Germinal center (tissue), 1 donor: ENCODE data around the gene RNF214.

Experiments
- DNase-seq: peaks from one replicate; pipeline ENCODE4 v3.0.0; 2012; ENCODE audit warnings: mixed read lengths, low spot score

RNF214 gene

DNA sequence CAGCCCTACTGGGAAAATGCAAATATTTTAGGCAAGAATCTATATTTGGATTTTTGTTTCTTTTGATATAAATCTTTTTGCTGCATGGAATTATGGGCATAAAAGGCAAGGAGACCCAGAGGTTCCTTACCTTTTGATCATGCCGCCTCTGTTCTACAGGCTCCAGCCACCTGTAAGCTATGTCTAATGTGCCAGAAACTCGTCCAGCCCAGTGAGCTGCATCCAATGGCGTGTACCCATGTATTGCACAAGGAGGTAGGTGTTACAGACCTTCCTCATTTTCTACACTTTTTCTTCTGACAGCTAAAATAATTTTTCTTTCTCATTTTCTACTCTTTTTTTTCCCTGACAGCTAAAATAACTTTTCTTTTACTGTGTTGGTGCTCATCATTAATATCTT lies 50.5 kb downstream of the RNF214 start:
- DNase-seq: no peak

DNA sequence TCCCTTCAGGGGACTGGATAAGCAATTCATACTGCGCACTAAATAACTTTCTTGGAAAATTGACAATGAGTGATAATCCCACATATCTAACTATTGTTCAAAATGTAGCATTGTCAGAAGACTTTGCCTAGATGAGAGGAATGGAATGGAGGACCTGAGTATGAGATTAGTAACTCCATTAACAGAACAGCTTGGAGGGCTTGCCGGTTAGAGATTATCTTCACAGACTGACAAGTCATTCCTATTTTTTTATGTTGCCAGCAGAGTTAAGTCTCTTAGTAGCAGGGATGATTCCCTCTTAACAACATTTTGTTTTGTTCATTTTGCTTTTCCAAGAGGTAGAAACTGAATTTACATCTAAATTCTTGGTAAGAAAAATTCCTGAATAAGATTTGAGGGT lies 51.6 kb downstream of the RNF214 start:
- no peak for DNase-seq

DNA sequence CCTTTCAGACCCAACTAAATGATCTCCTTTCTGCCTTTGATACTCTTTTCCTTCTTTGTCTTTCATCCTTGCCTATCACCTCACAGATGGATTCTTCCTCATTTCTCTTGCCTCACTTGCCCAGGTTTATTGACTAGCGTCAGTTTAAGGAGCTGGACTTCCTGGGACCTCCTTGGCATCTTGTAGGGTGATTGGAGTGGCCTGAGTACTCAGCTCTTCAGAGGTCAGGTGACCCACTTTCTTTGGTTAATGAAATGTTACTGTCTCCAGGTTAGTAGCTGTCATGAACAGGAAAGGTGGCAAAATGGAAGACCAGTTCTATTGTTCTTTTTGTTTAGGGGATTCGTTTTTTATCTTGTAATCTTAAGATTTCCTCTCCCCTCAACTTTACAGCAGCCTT lies 54.1 kb downstream of the RNF214 start:
- no peak for DNase-seq

DNA sequence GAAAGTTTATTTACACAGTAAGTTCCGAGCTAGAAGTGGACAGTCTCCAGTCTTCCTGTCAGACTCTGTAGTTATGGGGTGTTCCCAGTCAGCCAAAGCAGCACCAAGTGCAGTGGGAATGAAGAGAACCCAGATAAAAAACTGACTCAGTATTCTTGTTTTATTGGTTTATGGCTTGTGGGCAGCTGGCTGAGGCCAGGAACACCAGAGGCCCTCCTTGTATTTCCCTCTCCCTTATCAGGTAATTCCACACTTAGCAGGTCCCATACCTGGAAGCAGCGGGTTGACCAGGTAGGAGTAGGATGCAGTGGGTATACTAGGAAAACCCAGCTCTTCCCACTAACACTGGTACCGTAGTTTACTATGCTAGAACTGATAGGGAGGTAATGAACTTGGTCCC lies 55.2 kb downstream of the RNF214 start:
- no peak for DNase-seq

DNA sequence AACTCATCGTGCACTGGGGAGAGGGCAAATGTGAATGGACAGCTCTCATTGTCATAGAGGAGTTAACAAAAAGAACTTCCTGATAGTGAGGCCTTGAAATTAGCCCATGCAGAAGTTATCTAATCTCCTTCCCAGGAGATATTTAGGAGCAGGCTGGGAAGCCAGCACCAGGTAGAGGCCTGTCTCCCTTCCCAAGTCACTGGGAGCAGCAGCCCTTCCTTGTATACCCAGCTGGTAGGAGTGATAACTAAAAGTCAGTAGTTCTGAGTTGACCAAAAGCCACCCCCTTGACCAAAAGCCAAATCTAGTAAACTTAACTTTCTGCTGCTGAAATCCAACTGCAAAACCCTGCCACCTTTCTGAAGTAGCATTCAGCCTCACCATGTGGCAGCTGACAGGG lies 57.3 kb downstream of the RNF214 start:
- DNase-seq: no peak

DNA sequence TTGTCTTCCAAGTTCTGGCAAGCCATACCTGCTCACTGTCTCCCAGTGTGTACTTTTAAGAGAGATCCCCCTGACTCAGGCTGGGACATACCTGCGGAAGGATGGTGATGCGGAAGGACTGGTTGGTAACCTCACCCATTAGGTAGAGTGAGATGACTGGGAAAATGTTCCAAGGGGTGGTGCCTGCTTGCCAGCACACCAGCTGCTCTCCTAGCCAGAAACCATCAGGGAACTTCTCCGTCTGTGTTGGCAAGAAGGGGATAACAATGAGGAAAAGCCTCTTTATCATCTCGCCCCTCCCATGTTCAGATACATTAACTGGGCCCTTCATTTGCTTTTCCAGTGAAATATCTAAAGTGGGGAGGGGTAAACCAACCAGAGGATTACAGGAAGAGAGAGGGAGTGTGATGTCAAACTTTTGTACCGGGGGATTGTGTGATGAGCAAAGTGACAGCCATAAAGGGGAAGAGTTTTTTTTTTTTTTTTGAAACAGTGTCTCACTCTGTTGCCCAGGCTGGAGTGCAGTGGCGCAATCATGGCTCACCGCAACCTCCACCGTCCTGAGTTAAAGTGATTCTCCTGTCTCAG lies 58.4 kb downstream of the RNF214 start, which contains the start of gene BACE1-AS:
BACE1-AS (plus strand) TSS at position 538 of the 588 bp plus-strand sequence.
- DNase-seq: no peak

DNA sequence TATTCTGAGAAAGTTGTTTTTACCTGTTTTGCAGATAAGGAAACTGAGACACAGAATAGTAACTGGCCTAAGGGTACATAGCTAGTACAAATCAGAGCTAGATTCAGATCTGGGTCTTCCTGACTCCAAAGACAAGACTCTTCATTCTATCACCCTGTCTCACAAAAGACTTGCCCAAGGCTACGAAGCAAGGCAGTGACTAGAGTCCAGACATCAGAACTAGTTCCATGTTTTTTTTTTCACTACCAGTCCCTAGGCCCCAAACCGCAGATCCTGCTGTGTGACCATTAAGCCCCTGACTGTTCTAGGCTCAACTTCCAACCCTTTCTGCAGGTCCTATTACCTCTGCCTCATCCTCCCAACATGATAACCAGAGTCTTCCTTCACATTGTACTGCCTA lies 60.1 kb downstream of the RNF214 start:
- no peak for DNase-seq

DNA sequence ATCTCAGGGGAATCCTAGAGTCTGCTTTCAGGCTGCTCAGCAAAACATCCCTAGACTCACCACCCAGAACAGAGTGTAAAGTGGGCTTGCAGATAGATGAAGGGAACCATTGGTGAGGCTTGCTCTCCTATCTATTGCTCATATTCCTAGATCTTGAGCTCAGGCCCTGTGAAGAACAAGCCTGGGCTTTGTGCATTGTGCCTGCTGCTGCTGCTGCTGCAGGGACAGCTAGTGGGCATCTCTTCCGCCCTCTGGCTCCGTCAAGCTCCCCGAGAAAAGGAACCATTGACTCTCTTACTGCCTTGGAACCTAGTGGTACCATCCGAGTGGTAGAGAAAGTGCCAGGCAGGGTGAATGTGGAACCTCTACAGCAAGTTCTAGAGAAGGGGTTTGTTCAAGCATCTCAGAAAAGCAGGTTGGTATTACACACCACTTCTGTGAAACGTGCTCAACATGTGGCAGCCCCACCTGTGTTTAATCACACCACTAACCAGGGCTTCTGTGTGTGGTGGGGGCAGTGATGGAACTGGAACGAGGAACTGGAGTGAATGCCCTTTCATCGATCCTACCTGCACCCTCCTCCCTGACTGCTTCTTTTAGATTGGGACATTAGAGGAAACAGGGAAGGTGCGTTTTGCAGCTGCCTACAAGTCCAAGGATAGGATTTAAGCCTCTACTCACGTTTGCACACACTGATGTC lies 63.1 kb downstream of the RNF214 start:
- no peak for DNase-seq

DNA sequence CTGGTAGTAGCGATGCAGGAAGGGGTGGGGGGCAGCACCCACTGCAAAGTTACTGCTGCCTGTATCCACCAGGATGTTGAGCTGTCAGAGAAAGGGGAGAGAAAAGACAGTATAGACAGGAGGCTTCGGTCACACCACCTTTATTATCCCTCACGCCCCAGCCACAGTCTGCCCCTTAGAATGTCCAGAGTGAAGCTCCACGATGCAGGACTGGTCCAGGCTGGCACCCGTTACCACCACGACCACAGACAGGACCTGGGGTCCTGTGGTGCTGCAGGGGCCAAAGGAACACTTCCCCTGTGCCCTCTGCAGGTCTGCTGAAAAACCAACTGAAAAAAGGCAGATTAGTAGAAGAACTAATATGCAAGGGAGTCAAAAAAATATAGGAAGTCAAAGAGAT lies 64.4 kb downstream of the RNF214 start:
- DNase-seq: no peak

DNA sequence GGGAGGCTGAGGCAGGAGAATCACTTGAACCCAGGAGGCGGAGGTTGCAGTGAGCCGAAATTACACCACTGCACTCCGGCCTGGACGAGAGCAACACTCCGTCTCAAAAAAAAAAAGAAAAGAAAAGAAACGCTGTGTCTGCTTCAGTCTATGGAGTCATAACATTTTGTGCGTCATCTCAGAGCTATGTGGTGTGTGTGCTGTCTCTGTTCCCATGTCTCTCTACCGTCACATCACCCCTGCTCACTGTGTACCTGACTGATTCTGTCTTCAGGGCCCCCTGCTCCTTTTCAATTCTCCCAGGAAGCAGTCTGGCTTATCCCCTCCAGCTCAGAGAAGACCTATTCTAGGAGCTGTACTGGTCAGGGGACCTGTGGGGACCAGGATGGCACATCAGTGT lies 65.7 kb downstream of the RNF214 start:
- no peak for DNase-seq

DNA sequence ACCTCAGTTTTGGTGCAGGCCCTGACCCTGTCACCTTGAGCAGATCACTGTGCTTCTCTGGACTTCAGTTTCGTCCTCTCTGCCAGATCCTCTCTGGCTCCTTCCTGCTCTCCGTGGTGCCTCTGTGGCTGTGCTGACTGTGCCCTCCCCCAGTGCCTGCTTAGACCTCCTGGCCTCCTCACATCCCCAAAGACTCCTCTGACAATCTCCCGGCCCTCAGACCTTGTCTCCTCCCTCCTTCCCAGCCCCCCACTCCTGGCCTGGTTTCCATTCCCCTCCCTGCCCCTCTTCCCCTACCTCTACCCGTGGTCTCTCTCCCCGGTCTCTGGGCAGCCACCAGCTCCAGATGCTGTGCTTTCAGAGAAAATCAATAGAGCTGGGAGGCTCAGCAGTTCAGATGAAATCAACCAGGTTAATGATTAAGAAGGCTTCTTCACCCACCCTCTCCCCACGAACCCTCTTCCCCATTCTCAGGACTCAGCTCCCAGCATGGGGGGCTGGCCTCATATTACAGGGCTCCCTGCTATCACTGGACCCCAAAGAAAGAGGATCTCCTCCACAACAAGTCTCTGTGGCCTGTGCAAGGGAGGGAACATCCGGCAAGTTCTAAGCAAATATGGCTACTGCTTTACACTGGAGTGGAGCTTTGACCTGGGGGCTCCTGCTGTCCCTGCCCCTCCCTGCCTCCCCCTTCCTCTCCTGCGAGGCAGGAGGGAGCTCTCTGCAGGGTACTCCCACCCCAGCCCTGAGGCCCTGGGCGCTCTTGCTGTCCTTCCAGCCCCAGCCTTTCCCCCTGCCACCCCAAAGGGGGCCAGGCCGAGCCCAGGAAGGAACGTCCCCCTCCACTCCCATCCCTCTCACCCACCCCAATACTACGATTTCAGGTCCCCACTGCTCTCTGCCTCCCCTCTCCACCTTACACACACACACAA lies 67.1 kb downstream of the RNF214 start:
- no peak for DNase-seq

DNA sequence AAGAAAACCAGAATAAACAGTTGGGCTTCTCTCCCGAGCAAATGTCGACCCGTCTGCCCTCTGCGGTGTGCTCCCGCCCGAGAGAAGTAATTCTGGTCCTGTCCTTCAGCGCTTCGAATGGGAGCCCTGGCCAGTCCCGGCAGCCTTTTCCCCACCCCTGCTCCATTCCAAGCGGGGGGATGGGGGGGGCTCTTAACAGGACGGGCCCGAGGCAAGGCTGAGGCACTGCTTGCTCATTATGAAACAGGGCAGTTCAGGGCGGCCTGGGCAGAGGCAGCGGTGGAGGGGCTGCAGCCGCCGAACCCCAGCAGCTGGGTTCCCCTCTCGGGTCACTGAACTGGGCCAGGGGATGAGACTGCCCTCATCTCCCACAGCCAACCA lies 67.8 kb downstream of the RNF214 start:
- DNase-seq: no peak

DNA sequence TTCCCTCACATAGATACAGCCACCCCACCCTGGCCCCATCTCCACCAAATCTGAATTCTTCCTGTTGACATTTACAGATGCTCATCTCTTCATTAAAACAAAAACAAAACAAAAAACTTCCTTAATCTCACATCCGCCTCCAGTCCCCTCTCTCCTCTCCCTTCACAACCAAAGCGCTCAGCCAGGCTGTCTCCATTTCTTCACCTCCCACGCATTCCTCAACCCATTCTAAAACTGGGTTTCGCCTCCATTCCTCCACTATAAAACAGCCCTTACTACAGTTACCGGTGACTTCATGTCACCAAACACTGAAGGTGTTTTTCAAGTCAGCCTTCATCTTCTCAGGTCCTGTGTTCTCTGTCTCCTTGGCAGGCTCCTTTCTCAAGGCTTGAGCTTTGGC lies 68.3 kb downstream of the RNF214 start:
- no peak for DNase-seq

DNA sequence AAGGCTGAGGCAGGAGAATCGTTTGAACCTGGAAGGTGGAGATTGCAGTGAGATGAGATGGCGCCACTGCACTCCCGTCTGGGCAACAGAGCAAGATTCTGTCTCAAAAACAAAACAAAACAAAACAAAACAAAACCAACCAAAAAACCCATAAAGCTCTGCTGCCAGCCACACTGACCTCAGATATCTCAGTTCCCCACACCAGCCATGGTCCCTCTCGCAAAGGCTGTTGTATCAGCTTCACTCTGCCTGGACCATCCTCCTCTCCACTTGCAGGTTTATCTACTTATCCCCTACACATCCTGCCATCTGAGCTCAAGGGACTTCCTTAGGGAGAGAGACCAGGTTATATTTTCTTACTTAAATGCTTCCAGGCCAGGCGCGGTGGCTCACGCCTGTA lies 69.8 kb downstream of the RNF214 start:
- DNase-seq: no peak

DNA sequence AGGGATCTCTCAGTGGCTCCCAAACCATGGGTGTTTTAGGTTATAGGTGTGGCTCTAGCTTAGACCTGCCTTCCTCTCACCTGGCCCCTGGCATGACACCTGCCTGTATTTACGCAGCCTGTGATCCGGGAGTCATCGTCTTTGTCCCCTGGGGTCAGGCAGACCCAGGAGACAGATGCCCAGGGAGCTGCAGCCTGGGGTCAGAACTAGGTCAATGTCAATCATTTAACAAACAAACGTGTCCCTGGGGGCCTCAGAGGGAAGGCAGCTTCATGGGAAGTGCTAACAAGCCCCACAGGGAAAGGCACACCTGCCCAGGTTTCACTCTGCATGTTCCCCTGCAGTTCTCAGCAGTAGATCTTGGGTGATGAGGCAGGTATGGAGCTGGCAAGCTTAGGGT lies 70.6 kb downstream of the RNF214 start:
- no peak for DNase-seq

DNA sequence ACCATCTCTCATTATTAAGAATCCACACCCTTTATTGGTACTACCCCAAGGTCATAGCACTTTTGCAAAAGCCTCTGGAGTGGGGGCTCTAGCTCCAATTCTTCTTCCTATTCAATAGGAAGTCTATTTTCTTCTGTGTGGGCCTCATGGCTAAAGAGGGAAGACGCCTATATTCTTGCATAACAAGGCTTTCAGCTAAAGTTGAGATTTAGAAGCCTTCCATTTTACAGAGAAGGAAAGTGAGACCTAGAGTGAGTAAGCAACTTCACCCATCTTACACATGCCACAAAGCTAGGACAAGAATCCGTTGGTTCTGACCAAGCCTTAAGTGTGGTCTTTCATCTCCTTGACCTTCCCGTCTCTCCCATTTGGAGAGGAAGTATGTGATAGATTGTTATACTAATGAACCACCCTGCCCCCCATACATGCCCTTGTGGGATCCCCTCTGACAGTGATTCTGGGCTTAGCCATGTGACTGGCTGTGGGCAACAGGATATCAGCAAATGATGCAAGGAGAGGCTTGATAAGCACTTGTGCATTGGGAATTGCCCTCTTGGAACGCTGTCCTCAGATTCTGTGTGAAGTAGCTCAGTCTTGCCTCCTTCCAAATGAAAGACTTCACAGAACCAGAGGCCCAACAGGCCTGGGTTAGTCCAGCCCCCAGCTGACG lies 71.3 kb downstream of the RNF214 start:
- DNase-seq: no peak

DNA sequence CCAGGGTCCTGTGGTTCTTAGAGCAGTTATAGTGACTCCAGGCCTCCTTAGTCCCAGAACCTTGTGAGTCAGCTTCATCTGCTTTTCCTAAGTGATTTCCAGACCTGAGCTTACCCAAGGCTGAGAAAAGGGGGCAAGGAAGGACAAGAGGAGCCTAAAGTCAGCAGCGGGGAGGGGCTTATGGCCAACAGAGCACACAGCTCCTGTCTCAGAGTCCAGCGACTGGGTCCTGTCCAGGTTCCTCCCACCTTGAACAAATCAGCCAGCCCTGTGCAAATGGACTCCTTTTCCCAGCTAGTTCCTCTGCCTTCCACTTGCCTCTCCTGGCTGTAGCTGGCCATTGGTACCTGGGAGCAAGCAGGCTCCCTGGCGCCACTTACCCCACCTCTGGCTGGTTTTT lies 72.7 kb downstream of the RNF214 start:
- no peak for DNase-seq

DNA sequence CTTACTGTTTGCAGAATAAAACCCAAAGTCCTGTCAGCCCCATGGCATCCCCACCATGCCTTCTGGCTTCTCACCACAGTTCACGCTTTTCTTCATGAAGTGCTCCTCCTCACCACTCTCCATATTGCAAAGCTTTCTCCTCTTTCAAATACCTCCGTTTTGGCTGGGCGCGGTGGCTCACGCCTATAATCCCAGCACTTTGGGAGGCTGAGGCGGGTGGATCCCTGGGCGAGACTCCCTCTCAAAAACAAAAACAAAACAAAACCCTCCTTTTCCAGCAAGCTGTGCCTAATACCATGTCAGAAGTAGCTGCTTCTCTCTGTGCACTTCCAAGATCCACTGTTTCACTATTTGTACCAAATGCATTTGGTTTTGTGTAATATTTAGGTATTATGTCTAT lies 76.8 kb downstream of the RNF214 start:
- DNase-seq: no peak

DNA sequence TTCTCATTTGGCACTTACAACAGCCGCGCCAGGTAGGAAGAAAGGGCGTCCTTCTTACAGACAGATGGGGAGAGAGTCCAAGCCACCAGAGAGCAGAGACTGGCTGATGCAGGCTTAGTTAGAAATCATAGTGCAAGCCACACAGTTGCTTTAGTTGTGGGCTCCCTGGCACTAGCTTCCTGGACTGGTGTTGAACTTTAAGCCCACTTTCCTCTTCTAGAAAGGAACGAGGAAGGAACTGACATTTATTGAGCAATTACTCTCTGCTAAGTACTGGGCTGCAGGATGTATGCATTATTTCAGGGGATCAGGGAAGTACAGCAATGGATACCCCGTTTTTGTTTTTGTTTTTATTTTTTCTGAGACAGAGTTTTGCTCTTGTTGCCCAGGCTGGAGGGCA lies 80.6 kb downstream of the RNF214 start:
- DNase-seq: no peak

DNA sequence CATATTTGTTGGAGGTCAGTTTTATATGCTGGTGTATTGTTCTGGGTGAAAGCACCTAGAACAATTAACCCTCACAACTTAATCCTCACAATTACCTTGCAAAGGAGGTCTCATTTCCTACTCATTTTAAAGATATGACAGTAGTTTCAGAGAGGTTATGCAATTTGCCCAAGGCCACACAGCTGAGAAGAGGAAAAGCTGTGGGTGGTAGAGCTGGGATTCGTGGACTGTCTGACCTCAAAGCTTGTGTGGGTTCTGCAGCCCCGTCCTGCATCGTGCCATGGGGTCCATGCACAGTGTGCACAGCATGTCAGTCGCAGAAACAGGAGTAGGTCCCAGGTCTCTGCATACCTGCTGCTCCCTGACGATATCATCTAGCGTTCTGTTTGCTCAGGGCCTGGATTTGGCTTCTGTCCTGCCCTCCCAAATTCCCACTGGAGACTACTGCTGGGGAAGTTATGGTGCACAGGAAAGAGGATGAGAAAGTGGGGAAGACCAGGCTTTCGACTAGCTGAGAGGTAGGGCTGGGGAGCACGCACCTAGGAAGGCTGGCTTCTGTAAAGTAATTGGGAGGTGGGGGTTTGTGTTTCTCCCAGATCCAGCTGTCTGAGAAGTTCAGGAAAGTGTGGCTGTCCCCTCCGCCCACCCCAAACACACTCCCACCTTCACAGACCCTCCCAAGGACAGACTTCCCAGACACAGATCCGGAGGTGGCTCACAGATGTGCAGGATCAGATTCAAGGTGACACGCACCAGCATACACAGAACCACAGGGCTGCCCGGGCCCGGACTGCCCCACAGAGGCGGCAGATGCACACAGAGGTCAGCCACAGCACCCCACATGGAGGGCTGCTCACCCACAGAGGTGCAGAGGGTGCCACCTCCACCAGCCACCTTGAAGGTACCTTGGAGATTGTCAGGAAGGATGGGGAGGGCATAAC lies 81.6 kb downstream of the RNF214 start:
- no peak for DNase-seq

DNA sequence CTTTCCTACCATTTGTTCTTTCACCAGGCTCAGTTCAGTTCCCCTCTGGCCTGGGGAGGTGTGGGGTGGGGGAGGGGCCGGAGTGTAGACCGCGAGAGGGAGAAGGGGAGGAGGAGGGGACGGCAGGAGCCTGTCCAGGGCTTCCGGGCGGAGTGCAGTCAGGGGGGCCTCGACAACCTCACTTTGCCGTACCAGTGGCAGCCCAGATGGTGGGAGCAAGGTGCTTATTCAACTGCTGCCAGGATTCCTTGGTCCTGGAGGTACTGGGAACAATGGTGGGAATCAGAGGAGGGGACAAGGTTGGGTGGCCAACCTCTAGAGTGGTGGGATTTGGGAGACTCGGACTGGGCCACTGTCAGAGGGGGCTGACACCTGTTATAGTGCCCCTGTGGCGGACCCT lies 82.4 kb downstream of the RNF214 start:
- DNase-seq: no peak
